IMR-90 (cell line): ENCODE measurements around the gene RPUSD2. TPM values are rescaled to one million over a fixed set of nuclear protein-coding genes. Genes with fewer than 3 reads are reported as not detected.

Experiments
- ATAC-seq: fragments of 200-7000 bp; cut with Tn5 transposase; 2 replicates; pipeline ENCODE4 v1.9.1; 2020; ENCODE audit warnings: low read depth, mild to moderate bottlenecking, moderate library complexity
- BruUV-seq: library from RNA; stranded (reverse); fragments of 400-500 nt; replicated peaks from 2 replicates; lab custom pipeline; 2021; lab: Mats Ljungman, UMichigan
- CTCF ChIA-PET: fragments of 300-600 bp; formaldehyde crosslinking; extraction: SDS; loops from one replicate; lab custom pipeline; 2021; ENCODE audit warnings: antibody characterized with exemption; lab: Yijun Ruan, JAX
- POLR2A ChIA-PET: fragments of 300-600 bp; sonication (Branson Sonifier 250); formaldehyde crosslinking; loops from one replicate; lab custom pipeline; 2022; ENCODE audit warnings: antibody characterized with exemption; ENCODE audit not compliant: unreplicated experiment; lab: Charles Lee
- DNase-seq: peaks from one replicate; pipeline ENCODE4 v3.0.0; 2013
- H2AFZ ChIP-seq: replicated peaks from 2 replicates; pipeline ENCODE3; 2013; ENCODE audit warnings: low read length, mild to moderate bottlenecking; ENCODE audit not compliant: poor library complexity
- H2AK5ac ChIP-seq: 2 replicates; pipeline ENCODE4 v1.6.1; 2013; ENCODE audit warnings: low read depth, low read length, inconsistent platforms
- H2AK9ac ChIP-seq: replicated peaks from 2 replicates; pipeline ENCODE3; 2013; ENCODE audit warnings: mild to moderate bottlenecking, low read depth, low read length, moderate library complexity; ENCODE audit not compliant: poor library complexity
- H2BK120ac ChIP-seq: 2 replicates; pipeline ENCODE4 v1.6.1; 2013; ENCODE audit warnings: low read depth, low read length, inconsistent platforms
- H2BK15ac ChIP-seq: 3 replicates; pipeline ENCODE4 v1.6.1; 2013; ENCODE audit warnings: low read depth, low read length, inconsistent platforms
- H2BK20ac ChIP-seq: 2 replicates; pipeline ENCODE4 v1.6.1; 2013; ENCODE audit warnings: low read depth, mild to moderate bottlenecking, inconsistent platforms, low read length, moderate library complexity
- H2BK5ac ChIP-seq: 2 replicates; pipeline ENCODE4 v1.6.1; 2013; ENCODE audit warnings: mild to moderate bottlenecking, low read depth, low read length, inconsistent platforms; ENCODE audit not compliant: poor library complexity, severe bottlenecking
- H3K14ac ChIP-seq: replicated peaks from 2 replicates; pipeline ENCODE4 v1.6.1; 2013; ENCODE audit warnings: low read depth, low read length, inconsistent platforms
- H3K18ac ChIP-seq: 2 replicates; pipeline ENCODE4 v1.6.1; 2013; ENCODE audit warnings: low read depth, low read length, control low read depth
- H3K23ac ChIP-seq: 2 replicates; pipeline ENCODE4 v1.6.1; 2013; ENCODE audit warnings: low read depth, low read length, inconsistent platforms
- H3K27ac ChIP-seq: 2 replicates; pipeline ENCODE4 v1.5.1; 2013; ENCODE audit warnings: mild to moderate bottlenecking, control low read depth, low read length; ENCODE audit not compliant: insufficient read depth
- H3K27me3 ChIP-seq: 2 replicates; pipeline ENCODE4 v1.6.1; 2013; ENCODE audit warnings: low read length; ENCODE audit not compliant: control insufficient read depth, insufficient read depth
- H3K36me3 ChIP-seq: 2 replicates; pipeline ENCODE4 v1.6.1; 2013; ENCODE audit warnings: low read length, mixed read lengths; ENCODE audit not compliant: control insufficient read depth, insufficient read depth
- H3K4ac ChIP-seq: 2 replicates; pipeline ENCODE4 v1.6.1; 2013; ENCODE audit warnings: low read depth, low read length, inconsistent platforms
- H3K4me1 ChIP-seq: 2 replicates; pipeline ENCODE4 v1.6.1; 2013; ENCODE audit warnings: low read length, mixed read lengths; ENCODE audit not compliant: control insufficient read depth, insufficient read depth
- H3K4me2 ChIP-seq: 2 replicates; pipeline ENCODE4 v1.6.1; 2013; ENCODE audit warnings: low read depth, mild to moderate bottlenecking, control low read depth, low read length, moderate library complexity
- H3K4me3 ChIP-seq: 2 replicates; pipeline ENCODE4 v1.5.1; 2013; ENCODE audit warnings: low read depth, mild to moderate bottlenecking, control low read depth, low read length, moderate library complexity; ENCODE audit not compliant: insufficient read depth
- H3K56ac ChIP-seq: 2 replicates; pipeline ENCODE4 v1.6.1; 2013; ENCODE audit warnings: low read length, inconsistent platforms; ENCODE audit not compliant: insufficient read depth; ENCODE audit errors: extremely low read depth
- H3K79me1 ChIP-seq, 2 experiments: 2 replicates each; pipeline ENCODE4 v1.6.1; 2013; ENCODE audit warnings: low read length in 2 of 2, inconsistent platforms in 1 of 2, low read depth in 1 of 2
- H3K9ac ChIP-seq: 2 replicates; pipeline ENCODE4 v1.6.1; 2013; ENCODE audit warnings: low read depth, low read length, control low read depth
- H3K9me1 ChIP-seq: 2 replicates; pipeline ENCODE4 v1.6.1; 2013; ENCODE audit warnings: low read length, inconsistent platforms; ENCODE audit not compliant: insufficient read depth
- H3K9me3 ChIP-seq: 2 replicates; pipeline ENCODE4 v1.6.1; 2013; ENCODE audit warnings: low read length; ENCODE audit not compliant: control insufficient read depth, insufficient read depth
- H4K20me1 ChIP-seq: 2 replicates; pipeline ENCODE4 v1.6.1; 2013; ENCODE audit warnings: low read length, inconsistent platforms; ENCODE audit not compliant: insufficient read depth
- H4K5ac ChIP-seq: 2 replicates; pipeline ENCODE4 v1.6.1; 2013; ENCODE audit warnings: mild to moderate bottlenecking, low read depth, low read length, control low read depth
- H4K8ac ChIP-seq, 2 experiments: 2 replicates each; pipeline ENCODE4 v1.6.1; 2013; ENCODE audit warnings: low read depth in 2 of 2, low read length in 2 of 2, control low read depth in 1 of 2, inconsistent platforms in 1 of 2
- H4K91ac ChIP-seq: 2 replicates; pipeline ENCODE4 v1.6.1; 2013; ENCODE audit warnings: low read depth, low read length, inconsistent platforms; ENCODE audit not compliant: insufficient read depth
- POLR2A ChIP-seq: IDR thresholded peaks from 2 replicates; pipeline ENCODE4 v1.6.1; 2012; ENCODE audit warnings: mild to moderate bottlenecking, low read depth, low read length
- SMC3 ChIP-seq: fragments of 150-350 bp; IDR thresholded peaks from 2 replicates; pipeline ENCODE4 v1.6.1; 2016; ENCODE audit warnings: low read depth, mild to moderate bottlenecking, antibody characterized with exemption, low read length, moderate library complexity
- WGBS, 2 experiments: methylation state at CpG; one replicate each; pipeline versions ENCODE4 v1.1.5 to v1.1.7; 2013; ENCODE audit warnings: missing lambda C conversion rate in 2 of 2; ENCODE audit not compliant: insufficient read length in 1 of 2; ENCODE audit errors: extremely low coverage in 2 of 2; 5-methylcytosine and 5-hydroxymethylcytosine counted together
- dilution Hi-C: fragments of 300-500 bp; cut with HindIII; formaldehyde crosslinking; loops from one replicate; pipeline ENCODE4 v1.14.3; 2018; ENCODE audit warnings: low sequenced_read_pairs; ENCODE audit not compliant: unreplicated experiment
- in situ Hi-C: fragments of 300-500 bp; cut with MboI; formaldehyde crosslinking; loops from 3 replicates; pipeline ENCODE4 v1.14.3; 2019; ENCODE audit warnings: low sequenced_read_pairs, inconsistent platforms, mixed read lengths
- intact Hi-C: fragments of 100-400 bp; cut with micrococcal nuclease; formaldehyde crosslinking; loops from 2 replicates; pipeline ENCODE4 v1.10.0; 2022
- polyA plus RNA-seq, 3 experiments: library from polyadenylated mRNA; depleted of rRNA; stranded (reverse); fragments of >200 nt; gene quantifications; 2 replicates each; pipeline ENCODE4 v1.2.3, GENCODE V29; 2012; ENCODE audit warnings: low replicate concordance in 1 of 3
- total RNA-seq: library from RNA; depleted of rRNA; stranded (reverse); fragments of >200 nt; gene quantifications from 2 replicates; pipeline ENCODE4 v1.2.3, GENCODE V29; 2012

The RPUSD2 gene
- total and polyA plus RNA-seq, 2 of the 4 experiments (the other 2 are of a cell fraction): 7.4 to 13.4 TPM

GRCh38 chr15:40543082-40543481 lies 26.0 kb upstream of the RPUSD2 start:
- Histone ChIP-seq H3K9me3 (no peaks in the 10 kb centered on the region), H3K4me2 (no peak overlapping the region), H2BK20ac (no peak overlapping the region), H3K36me3 (no peaks in the 10 kb centered on the region; the same call in 1 of the 2 replicates), H3K56ac (no peak overlapping the region), H4K5ac (no peak overlapping the region), H3K9me1 (peaks cover 9% of the 10 kb centered on the region; the same call in 1 of the 2 replicates), H3K4me1 (no peaks in the 10 kb centered on the region), H4K91ac (no peak overlapping the region), H4K8ac (no peak overlapping the region), H3K79me1 (no peaks in the 10 kb centered on the region), H3K18ac (no peak overlapping the region), H3K14ac (no peak overlapping the region), H2BK120ac (no peak overlapping the region), H2AFZ (no peak overlapping the region), H2BK15ac (no peak overlapping the region), H3K27ac (no peak overlapping the region), H3K27me3 (no peaks in the 10 kb centered on the region), H2AK5ac (no peak overlapping the region), H2AK9ac (no peak overlapping the region), H3K4me3 (no peak overlapping the region), H3K4ac (no peak overlapping the region), H4K20me1 (no peaks in the 10 kb centered on the region), H3K23ac (no peak overlapping the region), H3K9ac (no peak overlapping the region), H2BK5ac (no peak overlapping the region)
- DNase-seq: no peak
- WGBS, 2 experiments: no CpG with 5 or more reads among the region's 3 CpGs
- in situ Hi-C loops: no loop called here
- POLR2A ChIA-PET: no interaction called here
- TF ChIP-seq POLR2A (no peak), SMC3 (no peak)
- no peak for ATAC-seq
- dilution Hi-C loops: no loop called here
- CTCF ChIA-PET: interaction anchor here (0.6 kb wide), 1 partner anchor 105 kb away, joined by 3 read pairs; no protein-coding TSS in a partner anchor
- intact Hi-C loops: no loop called here
- no TSS peak for BruUV-seq
